Adrenal gland (tissue), 19 donors: ENCODE results near the gene ZWINT. TPM values are rescaled to one million over a fixed set of nuclear protein-coding genes. Genes with fewer than 3 reads are reported as not detected.

Experiments
- DNase-seq, 7 donors: peaks; one replicate each; pipeline ENCODE4 v3.0.0-alpha.2; 2019 to 2020
- H3K27ac ChIP-seq, 5 donors: fragments of 200-600 bp; sonication (generic) in 4 of 5; 1 replicate in 3 of 5; 2 replicates in 2 of 5; pipeline versions ENCODE4 v1.5.1 to v1.8.0; 2016 to 2020; ENCODE audit warnings: mild to moderate bottlenecking in 1 of 5
- H3K27me3 ChIP-seq: fragments of 200-600 bp; 2 replicates; pipeline ENCODE4 v1.8.0; 2021
- H3K36me3 ChIP-seq, 2 donors: fragments of 200-600 bp; replicated peaks in 1 of 2; 1 replicate in 1 of 2; 2 replicates in 1 of 2; pipeline versions ENCODE4 v1.5.1 to v1.8.0; 2018 to 2022
- H3K4me1 ChIP-seq, 2 donors: fragments of 200-600 bp; replicated peaks in 1 of 2; 1 replicate in 1 of 2; 2 replicates in 1 of 2; pipeline versions ENCODE4 v1.5.1 to v1.8.0; 2018 to 2021
- H3K4me3 ChIP-seq, 4 donors: fragments of 200-600 bp; sonication (generic) in 3 of 4; one replicate each; pipeline ENCODE4 v1.5.1; 2016 to 2018
- H3K9me3 ChIP-seq, 3 donors: fragments of 200-600 bp; sonication (generic) in 1 of 3; replicated peaks in 1 of 3; 1 replicate in 2 of 3; 2 replicates in 1 of 3; pipeline versions ENCODE4 v1.5.1 to v1.8.0; 2016 to 2021
- CTCF ChIP-seq, 6 experiments: fragments of 450-650 bp in 4 of 6; fragments of 200-600 bp in 2 of 6; sonication (generic) in 1 of 6; IDR thresholded peaks; 1 replicate in 5 of 6; 2 replicates in 1 of 6; pipeline versions ENCODE4 v1.5.1 to v1.8.0; 2016 to 2021; ENCODE audit warnings: antibody characterized with exemption in 6 of 6, mild to moderate bottlenecking in 2 of 6, moderate library complexity in 1 of 6
- POLR2A ChIP-seq, 2 donors: fragments of 450-650 bp; IDR thresholded peaks; one replicate each; pipeline ENCODE4 v1.6.1; 2017; ENCODE audit warnings: antibody characterized with exemption in 2 of 2, mild to moderate bottlenecking in 2 of 2, moderate library complexity in 1 of 2
- WGBS, 4 donors: extraction: QIAGEN DNeasy Blood & Tissue Kit in 2 of 4; methylation state at CpG; one replicate each; pipeline versions ENCODE4 v1.1.5 to v1.1.7; 2013 to 2017; 5-methylcytosine and 5-hydroxymethylcytosine counted together
- intact Hi-C, 2 donors: fragments of 100-400 bp; cut with DNase I; formaldehyde crosslinking; loops; one replicate each; pipeline versions ENCODE4 v1.14.1 to v1.15.0; 2022 to 2023
- long read RNA-seq, 10 donors: library from polyadenylated mRNA in 3 of 10; unstranded in 2 of 10; stranded (forward) in 1 of 10; transcript quantifications; one replicate each; pipeline ENCODE4 v2.0.0 and lab custom pipeline, GENCODE V29; 2021 to 2026
- polyA plus RNA-seq, 3 donors: library from polyadenylated mRNA; stranded (reverse); fragments of 200-250 nt in 2 of 3; fragments of 350-450 nt in 1 of 3; fragmentation: Illumina TruSeq in 1 of 3; extraction: RNeasy Lipid Tissue Mini Kit (QIAGEN cat#74804) in 1 of 3; gene quantifications; one replicate each; pipeline ENCODE4 v1.2.3, GENCODE V29; 2013 to 2014
- total RNA-seq, 9 donors: library from RNA; depleted of rRNA in 4 of 9; stranded (reverse); fragments of >200 nt in 4 of 9; fragments of 120-200 nt in 1 of 9; fragmentation: NEBNext Ultra II Directional in 1 of 9; extraction: Animal tissue kit (Norgen Biotek cat#: 25700) in 1 of 9; gene quantifications; one replicate each; pipeline versions ENCODE4 v1.1.0 to v1.2.4, GENCODE V29; 2013 to 2023
- donor health status: healthy with polysubstance abuse.
- donor health status: Bipolar disorder and iron deficiency.
- donor health status: DM: yes; HTN: yes; CAD: no.
- donor health status: DM: no; HTN: no; CAD: no.
- donor health status: DM: no; HTN: no; CAD: no.
- donor health status: DM: yes; HTN: yes; CAD: no.

Gene ZWINT
- 10 to 100 TPM in 2 of 9 donors, 1 to 10 TPM in 7; 2.6 to 34.1 (median 3.7) TPM for total RNA-seq
- polyA plus RNA-seq = 1 to 10 TPM; 3.2 to 9.2 (median 4.3) TPM
- long read RNA-seq, donor 1, transcript ZWINT-203 (9 exons, 1,872 nt) = major isoform, 5 of 10 reads
- long read RNA-seq, donor 1, partial matches to known transcripts = 0 of 10 reads
- long read RNA-seq, donor 1, other reads (novel, unspliced or antisense) = 0 of 10 reads
- long read RNA-seq, donor 2, partial matches to known transcripts = 0 of 1 reads
- long read RNA-seq, donor 2, other reads (novel, unspliced or antisense) = 0 of 1 reads
- long read RNA-seq, donor 3, partial matches to known transcripts = 0 of 2 reads
- long read RNA-seq, donor 3, other reads (novel, unspliced or antisense) = 0 of 2 reads
- long read RNA-seq, donor 4, partial matches to known transcripts = 0 of 2 reads
- long read RNA-seq, donor 4, other reads (novel, unspliced or antisense) = 0 of 2 reads
- long read RNA-seq, donor 5, transcript ZWINT-203 (9 exons, 1,872 nt) = major isoform, 7 of 20 reads
- long read RNA-seq, donor 5, partial matches to known transcripts = 1 of 20 reads
- long read RNA-seq, donor 5, other reads (novel, unspliced or antisense) = 5 of 20 reads
- long read RNA-seq, donor 6, partial matches to known transcripts = 1 of 5 reads
- long read RNA-seq, donor 6, other reads (novel, unspliced or antisense) = 1 of 5 reads
- long read RNA-seq, donor 7, transcript ZWINT-203 (9 exons, 1,872 nt) = major isoform, 5 of 5 reads
- long read RNA-seq, donor 7, partial matches to known transcripts = 0 of 5 reads
- long read RNA-seq, donor 7, other reads (novel, unspliced or antisense) = 0 of 5 reads
- long read RNA-seq, donor 8, transcript ZWINT-203 (9 exons, 1,872 nt) = major isoform, 9 of 16 reads
- long read RNA-seq, donor 8, partial matches to known transcripts = 5 of 16 reads
- long read RNA-seq, donor 8, other reads (novel, unspliced or antisense) = 0 of 16 reads
- long read RNA-seq, donor 9, partial matches to known transcripts = 0 of 4 reads
- long read RNA-seq, donor 9, other reads (novel, unspliced or antisense) = 0 of 4 reads
- long read RNA-seq, donor 10, partial matches to known transcripts = 0 of 1 reads
- long read RNA-seq, donor 10, other reads (novel, unspliced or antisense) = 0 of 1 reads

GRCh38 chr10:56360967-56361612 lies at the start of gene ZWINT:
ZWINT (minus strand) TSS chr10:56361259; CDS start chr10:56361236, 23 bp downstream.
- Histone ChIP-seq H3K36me3 (no peaks in the 10 kb centered on the region), H3K4me3 (peak within 1 kb of the TSS; percentile 0 to 70 (median 62)), H3K27me3 (no peaks in the 10 kb centered on the region), H3K27ac (peak within 1 kb of the TSS in 4 of 5 donors; percentile 4 to 55 (median 27)), H3K9me3 (no peaks in the 10 kb centered on the region), H3K4me1 (peaks cover 4 to 7% of the 10 kb centered on the region in 2 donors)
- 0% methylated on average over 20 to 44 of the region's 44 CpGs for WGBS, 4 donors
- peak; percentile 96 to 98 (median 96) for DNase-seq
- TF ChIP-seq CTCF (IDR thresholded peaks at IDR 0.05) = no peak
- peak in 1 of 2 donors; percentile 74 for TF ChIP-seq POLR2A (IDR thresholded peaks at IDR 0.05)
- intact Hi-C loops = no loop called here

DNA sequence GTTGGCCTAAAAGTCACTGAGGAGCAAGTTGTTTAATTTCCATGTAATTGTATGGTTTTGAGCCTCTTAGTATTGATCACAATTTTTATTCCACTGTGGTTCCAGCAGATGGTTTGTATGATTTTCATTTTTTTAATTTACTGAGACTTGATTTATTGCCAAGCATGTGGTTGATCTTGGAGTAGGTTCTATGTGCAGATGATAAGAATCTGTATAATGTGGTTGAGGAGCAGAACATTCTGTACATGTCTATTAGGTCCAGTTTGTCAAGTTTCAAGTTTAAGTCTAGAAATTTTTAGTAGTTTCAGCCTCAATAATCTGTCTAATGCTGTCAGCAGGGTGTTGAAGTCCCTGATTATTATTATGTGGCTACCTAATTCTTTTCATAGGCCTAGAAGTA lies 22.7 kb upstream of the ZWINT start:
- intact Hi-C loops = no loop called here
- H3K9me3 ChIP-seq = no peaks in the 10 kb centered on the region
- H3K27ac ChIP-seq = no peak overlapping the region
- H3K4me3 ChIP-seq = no peak overlapping the region
- no peaks in the 10 kb centered on the region for H3K36me3 ChIP-seq
- H3K27me3 ChIP-seq = no peaks in the 10 kb centered on the region
- TF ChIP-seq POLR2A (IDR thresholded peaks at IDR 0.05) (no peak), CTCF (IDR thresholded peaks at IDR 0.05) (no peak)
- DNase-seq = no peak
- H3K4me1 ChIP-seq = no peaks in the 10 kb centered on the region

- Histone ChIP-seq H3K9me3 (peaks cover 0 to 14% (median 7%) of the 10 kb centered on the region in 3 donors), H3K4me3 (no peak overlapping the region), H3K36me3 (no peaks in the 10 kb centered on the region), H3K27ac (no peak overlapping the region), H3K4me1 (no peaks in the 10 kb centered on the region), H3K27me3 (no peaks in the 10 kb centered on the region)
- intact Hi-C loops = no loop called here
- TF ChIP-seq CTCF (IDR thresholded peaks at IDR 0.05) (no peak), POLR2A (IDR thresholded peaks at IDR 0.05) (no peak)
- 93 to 95% (median 93%) methylated on average over 7 of the region's 7 CpGs for WGBS, 4 donors
- no peak for DNase-seq
These were observed 9.4 kb upstream of the ZWINT start for GRCh38 chr10:56370217-56371113.
